SJCRH30 (cell line): ENCODE data around the gene CD300LD. TPM values are rescaled to one million over a fixed set of nuclear protein-coding genes. Genes with fewer than 3 reads are reported as not detected.
"Not testable (repeated sequence)": the region's sequence is repeated elsewhere in the genome, so short reads cannot be mapped to it uniquely, and the experiment has no call there.

Source experiments
- DNase-seq, 2 experiments: peaks; one replicate each; pipeline ENCODE4 v3.0.0-alpha.2; 2015 to 2020
- H3K27ac ChIP-seq: fragments of 250-450 bp; sonication (Bioruptor Pico); 2 replicates; pipeline ENCODE4 v1.5.1; 2020; ENCODE audit warnings: mild to moderate bottlenecking, moderate library complexity
- H3K27me3 ChIP-seq: fragments of 250-450 bp; sonication (Bioruptor Pico); 2 replicates; pipeline ENCODE4 v1.5.1; 2020; ENCODE audit warnings: mild to moderate bottlenecking, moderate library complexity
- H3K36me3 ChIP-seq: fragments of 250-450 bp; sonication (Bioruptor Pico); 2 replicates; pipeline ENCODE4 v1.5.1; 2020; ENCODE audit warnings: mild to moderate bottlenecking, moderate library complexity
- H3K4me1 ChIP-seq: fragments of 250-450 bp; sonication (Bioruptor Pico); 2 replicates; pipeline ENCODE4 v1.5.1; 2020; ENCODE audit warnings: mild to moderate bottlenecking, moderate library complexity
- H3K4me3 ChIP-seq: fragments of 250-450 bp; sonication (Bioruptor Pico); 2 replicates; pipeline ENCODE4 v1.5.1; 2020; ENCODE audit warnings: mild to moderate bottlenecking, moderate library complexity
- H3K9me3 ChIP-seq: fragments of 250-450 bp; sonication (Bioruptor Pico); replicated peaks from 2 replicates; pipeline ENCODE4 v1.5.1; 2020; ENCODE audit warnings: mild to moderate bottlenecking, moderate library complexity
- total RNA-seq: library from RNA; depleted of rRNA; stranded (reverse); fragments of >200 nt; shearing (Covaris generic); gene quantifications from 2 replicates; pipeline ENCODE4 v1.2.3, GENCODE V29; 2014; rRNA removed

The CD300LD gene
- not detected in 2 replicates for total RNA-seq

DNA sequence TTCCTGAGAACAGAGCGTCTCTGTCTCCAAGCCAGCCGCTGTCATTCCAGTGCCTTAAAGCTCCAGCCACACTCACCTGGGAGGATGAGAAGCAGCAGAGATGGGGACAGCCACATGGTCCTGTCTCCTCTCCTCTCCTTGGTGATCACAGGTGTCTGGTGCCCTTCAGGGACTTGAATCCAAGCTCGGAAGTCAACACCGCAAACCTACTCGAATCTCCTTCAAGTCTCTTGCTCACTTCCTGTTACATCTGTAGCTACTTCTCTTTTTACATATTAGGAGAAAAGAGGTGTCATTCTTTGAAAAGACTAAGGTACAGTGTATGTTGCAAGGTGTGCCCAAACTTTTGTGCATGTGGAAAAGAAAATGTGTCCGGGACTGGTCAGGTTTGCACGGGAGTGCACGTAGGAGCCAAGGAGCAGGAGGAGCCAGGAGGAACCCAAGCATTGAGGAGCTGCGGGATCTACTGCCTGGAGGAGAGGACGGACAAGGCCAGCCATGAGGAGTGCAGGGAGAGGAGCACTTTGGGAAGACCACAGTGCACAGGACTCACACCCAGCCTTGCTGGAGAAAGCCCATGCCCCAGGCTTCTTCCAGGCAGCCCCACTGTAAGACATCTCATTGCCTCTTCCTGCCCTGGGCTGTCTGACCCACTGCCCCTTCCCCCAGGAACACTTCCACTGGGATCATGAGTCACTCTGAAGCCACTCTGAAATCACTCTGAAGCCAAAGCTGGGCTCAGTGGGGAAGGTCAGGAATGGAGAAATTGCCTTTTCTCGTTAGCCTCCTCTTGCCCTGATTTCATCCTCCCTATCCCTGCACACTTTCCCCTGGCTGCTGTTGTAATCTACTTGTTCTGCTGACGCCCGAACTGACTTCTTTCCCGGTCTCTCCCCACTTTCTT is at the start of gene CD300LD:
Gene CD300LD, minus strand, starts transcription at position 197 of the 904 bp plus-strand sequence. Its CDS starts 81 bp downstream, at position 116.
- Histone ChIP-seq H3K27me3 (peaks cover 15% of the 10 kb centered on the region), H3K27ac (no peak within 1 kb of the TSS), H3K4me1 (no peaks in the 10 kb centered on the region), H3K9me3 (no peaks in the 10 kb centered on the region), H3K36me3 (no peaks in the 10 kb centered on the region), H3K4me3 (no peak within 1 kb of the TSS)
- DNase-seq: no peak

DNA sequence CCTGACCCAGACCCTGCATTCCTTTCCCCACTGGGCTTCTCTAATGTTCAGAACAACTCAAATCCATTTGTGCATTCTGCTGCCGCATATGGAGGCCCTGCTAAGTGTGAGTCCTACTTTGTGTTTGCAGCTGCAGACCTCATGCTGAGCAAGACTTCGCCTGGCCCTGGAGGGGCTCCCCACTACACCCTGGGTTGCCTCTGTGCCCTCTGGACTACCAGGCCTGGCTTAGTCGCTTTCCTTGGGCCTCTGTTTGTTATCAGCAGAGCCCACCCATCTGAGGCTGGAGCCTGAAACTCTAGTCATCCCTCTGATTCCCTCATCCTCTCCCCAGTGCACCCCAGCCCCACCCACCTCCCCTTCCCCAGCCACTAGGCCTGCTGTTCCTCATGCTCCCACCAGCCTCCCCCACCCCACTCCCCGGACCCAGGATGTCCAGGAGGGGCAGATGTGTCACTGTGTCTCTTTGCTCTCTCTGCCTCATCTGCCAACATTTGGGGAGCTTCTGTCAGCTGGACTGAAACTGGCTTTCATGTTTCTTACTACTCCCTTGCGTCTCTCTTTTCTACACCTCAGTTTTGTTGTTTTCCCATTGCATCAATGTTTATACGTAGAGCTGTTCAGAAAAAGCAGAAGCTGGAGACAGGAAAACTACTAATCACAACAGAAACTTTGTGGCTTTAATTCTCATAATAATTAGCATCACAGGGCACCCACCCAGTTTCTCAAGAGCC is 49.3 kb upstream of the CD300LD start:
- Histone ChIP-seq H3K4me1 (no peaks in the 10 kb centered on the region), H3K27ac (no peak overlapping the region), H3K9me3 (no peaks in the 10 kb centered on the region), H3K4me3 (no peak overlapping the region), H3K27me3 (peaks cover 40% of the 10 kb centered on the region), H3K36me3 (no peaks in the 10 kb centered on the region)
- no peak for DNase-seq

DNA sequence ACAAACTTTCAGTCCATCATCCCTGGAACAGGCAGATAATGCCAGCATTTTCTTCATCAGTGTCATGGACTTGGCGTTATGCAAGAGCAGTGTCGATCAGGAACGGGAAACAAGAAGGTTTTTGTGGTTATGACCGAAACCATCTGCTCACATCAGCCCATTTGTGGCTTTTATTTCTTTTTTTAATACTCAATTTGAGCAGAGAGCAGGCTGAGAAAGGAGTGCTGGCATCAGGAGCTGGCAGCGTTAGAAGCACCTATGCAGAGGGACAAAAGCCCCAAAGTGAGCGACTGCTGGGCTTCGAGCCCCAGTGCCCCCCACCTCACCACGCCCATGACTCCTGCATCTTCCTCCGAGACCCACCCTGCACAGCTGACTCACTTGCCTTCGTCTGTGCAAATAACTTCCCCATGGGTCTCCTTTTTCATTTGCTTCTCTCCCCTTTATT is 47.6 kb upstream of the CD300LD start:
- peaks cover 55% of the 10 kb centered on the region for H3K27me3 ChIP-seq
- no peak for DNase-seq

DNA sequence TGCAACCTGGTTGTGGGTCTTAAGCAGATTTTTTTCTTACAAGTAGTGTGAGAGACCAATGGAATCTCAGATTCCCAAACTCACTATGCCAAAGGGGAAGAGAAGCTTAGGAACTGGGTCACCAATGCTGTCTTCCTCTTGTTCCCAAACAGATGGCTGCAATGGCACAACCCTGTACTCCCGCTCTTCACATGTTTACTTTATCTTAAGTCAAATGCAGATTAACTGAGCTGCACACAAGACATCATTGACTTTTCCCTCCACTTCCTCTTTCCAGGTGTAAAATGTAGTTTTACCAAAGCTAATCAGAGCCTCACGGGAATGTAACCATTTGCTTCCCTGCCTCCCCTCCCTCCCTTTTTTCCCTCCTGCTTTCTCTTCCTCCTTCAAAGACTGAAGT is 45.8 kb upstream of the CD300LD start:
- Histone ChIP-seq H3K4me3 (no peak overlapping the region), H3K36me3 (no peaks in the 10 kb centered on the region), H3K9me3 (no peaks in the 10 kb centered on the region), H3K27ac (no peak overlapping the region), H3K4me1 (no peaks in the 10 kb centered on the region), H3K27me3 (peaks cover 61% of the 10 kb centered on the region)
- no peak for DNase-seq

More for the DNA sequence above, 47.6 kb upstream of the CD300LD start:
- Histone ChIP-seq H3K27ac (no peak overlapping the region), H3K4me3 (no peak overlapping the region), H3K9me3 (no peaks in the 10 kb centered on the region), H3K4me1 (no peaks in the 10 kb centered on the region), H3K36me3 (no peaks in the 10 kb centered on the region)

DNA sequence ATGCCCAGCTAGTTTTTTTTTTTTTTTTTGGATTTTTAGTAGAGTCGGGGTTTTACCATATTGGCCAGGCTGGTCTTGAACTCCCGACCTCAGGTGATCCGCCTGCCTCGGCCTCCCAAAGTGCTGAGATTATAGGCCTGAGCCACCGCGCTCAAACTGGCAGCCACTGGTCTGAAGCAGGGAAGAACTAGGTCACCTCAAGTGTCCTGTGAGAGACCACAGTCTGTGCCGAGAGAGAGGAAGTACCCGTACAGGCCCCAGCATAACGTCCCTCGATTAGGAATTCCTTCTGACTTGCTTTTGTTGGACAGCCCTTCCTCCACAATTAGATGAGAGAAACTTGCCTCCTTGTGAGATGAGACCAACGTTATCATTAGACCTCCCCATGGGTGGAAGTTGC is 45.2 kb upstream of the CD300LD start:
- H3K4me1 ChIP-seq: no peaks in the 10 kb centered on the region
- no peak for DNase-seq
- H3K27me3 ChIP-seq: peaks cover 64% of the 10 kb centered on the region
- no peak overlapping the region for H3K4me3 ChIP-seq
- no peaks in the 10 kb centered on the region for H3K36me3 ChIP-seq
- no peaks in the 10 kb centered on the region for H3K9me3 ChIP-seq
- H3K27ac ChIP-seq: no peak overlapping the region

DNA sequence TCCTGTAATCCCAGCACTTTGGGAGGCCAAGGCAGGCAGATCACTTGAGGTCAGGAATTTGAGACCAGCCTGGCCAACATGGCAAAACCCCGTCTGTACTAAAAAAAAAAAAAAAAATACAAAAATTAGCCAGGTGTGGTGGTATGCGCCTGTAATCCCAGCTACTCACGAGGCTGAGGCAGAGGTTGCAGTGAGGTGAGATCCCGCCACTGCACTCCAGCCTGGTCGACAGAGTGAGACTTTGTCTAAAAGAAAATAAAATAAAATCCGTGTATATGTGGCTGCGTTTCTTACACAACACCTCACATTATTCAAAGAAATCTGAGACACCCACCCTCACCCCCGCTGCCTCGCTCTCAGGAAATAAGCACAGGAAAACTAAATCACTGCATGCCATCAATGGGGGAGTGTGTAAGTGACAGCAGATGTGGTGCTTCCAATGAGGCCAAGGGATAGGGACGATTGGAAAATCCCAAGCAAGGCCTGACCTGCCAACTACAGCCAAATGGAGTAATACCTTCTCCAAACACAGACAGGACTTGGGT is 44.5 kb upstream of the CD300LD start:
- H3K27me3 ChIP-seq: peaks cover 70% of the 10 kb centered on the region

DNA sequence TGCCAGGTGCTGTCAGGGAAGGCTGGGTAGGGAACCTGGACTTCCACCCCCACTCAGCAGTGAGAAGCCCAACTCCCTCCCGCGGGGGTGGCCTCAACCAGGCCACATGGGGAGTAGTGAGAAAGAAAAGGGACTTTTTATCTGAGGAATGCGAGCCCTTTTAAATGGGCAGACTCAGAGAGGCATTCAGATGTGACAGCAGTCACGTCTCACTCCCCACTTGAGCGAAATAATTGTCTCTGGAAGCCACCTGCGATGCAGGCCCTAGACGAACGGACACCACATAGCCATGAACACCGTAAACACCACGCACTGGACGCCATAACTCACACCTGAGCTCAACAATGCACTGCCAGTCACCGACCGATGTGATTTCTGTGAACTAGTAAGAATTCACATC is 43.3 kb upstream of the CD300LD start:
- H3K4me1 ChIP-seq: no peaks in the 10 kb centered on the region
- peaks cover 65% of the 10 kb centered on the region for H3K27me3 ChIP-seq
- no peak for DNase-seq
- H3K36me3 ChIP-seq: no peaks in the 10 kb centered on the region
- no peaks in the 10 kb centered on the region for H3K9me3 ChIP-seq
- no peak overlapping the region for H3K4me3 ChIP-seq
- H3K27ac ChIP-seq: no peak overlapping the region

More for the DNA sequence above, 44.5 kb upstream of the CD300LD start:
- H3K4me1 ChIP-seq, DNase-seq, H3K36me3 ChIP-seq, H3K27ac ChIP-seq, H3K4me3 ChIP-seq, H3K9me3 ChIP-seq: not testable (repeated sequence)

DNA sequence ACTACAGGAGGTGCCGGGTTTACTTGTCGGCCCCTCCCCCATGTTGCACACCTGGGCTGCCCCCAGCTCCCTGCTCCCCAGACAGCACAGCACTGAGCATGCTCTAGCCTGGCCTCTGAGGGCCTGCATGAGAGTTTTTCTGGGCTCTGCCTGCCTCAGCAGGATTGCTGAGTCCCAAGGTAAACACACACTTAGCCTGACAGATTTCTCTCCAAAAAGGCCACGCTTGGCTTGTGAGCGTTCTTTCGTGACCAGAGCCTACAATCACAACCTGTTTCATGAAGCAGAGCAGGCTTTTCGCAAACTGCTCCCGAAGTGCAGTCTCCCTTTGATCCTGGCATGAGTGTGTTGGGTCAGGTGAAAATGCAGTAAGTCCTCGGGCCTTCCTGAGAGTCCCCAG is 41.2 kb upstream of the CD300LD start:
- no peaks in the 10 kb centered on the region for H3K36me3 ChIP-seq
- no peak for DNase-seq
- no peaks in the 10 kb centered on the region for H3K4me1 ChIP-seq
- no peak overlapping the region for H3K27ac ChIP-seq
- H3K27me3 ChIP-seq: peaks cover 50% of the 10 kb centered on the region
- H3K4me3 ChIP-seq: no peak overlapping the region
- H3K9me3 ChIP-seq: no peaks in the 10 kb centered on the region

DNA sequence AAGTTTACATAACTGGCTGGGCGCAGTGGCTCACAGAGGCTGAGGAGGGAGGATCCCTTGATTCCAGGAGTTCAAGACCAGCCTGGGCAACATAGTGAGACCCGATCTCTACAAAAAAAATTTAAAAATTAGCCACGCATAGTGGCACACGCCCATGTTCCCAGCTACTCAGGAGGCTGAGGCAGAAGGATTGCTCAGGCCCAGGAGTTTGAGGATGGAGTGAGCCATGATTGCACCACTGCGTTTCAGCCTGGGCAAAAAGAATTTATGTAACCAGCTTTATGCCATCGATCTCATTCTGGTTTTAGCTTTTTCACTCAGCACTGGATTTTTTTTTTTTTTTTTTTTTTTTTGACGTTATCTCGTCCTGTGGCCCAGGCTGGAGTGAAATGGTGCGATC is 40.5 kb upstream of the CD300LD start:
- Histone ChIP-seq H3K27me3 (peaks cover 43% of the 10 kb centered on the region), H3K9me3 (no peaks in the 10 kb centered on the region), H3K27ac (no peak overlapping the region), H3K36me3 (no peaks in the 10 kb centered on the region), H3K4me3 (no peak overlapping the region), H3K4me1 (no peaks in the 10 kb centered on the region)
- DNase-seq: no peak

DNA sequence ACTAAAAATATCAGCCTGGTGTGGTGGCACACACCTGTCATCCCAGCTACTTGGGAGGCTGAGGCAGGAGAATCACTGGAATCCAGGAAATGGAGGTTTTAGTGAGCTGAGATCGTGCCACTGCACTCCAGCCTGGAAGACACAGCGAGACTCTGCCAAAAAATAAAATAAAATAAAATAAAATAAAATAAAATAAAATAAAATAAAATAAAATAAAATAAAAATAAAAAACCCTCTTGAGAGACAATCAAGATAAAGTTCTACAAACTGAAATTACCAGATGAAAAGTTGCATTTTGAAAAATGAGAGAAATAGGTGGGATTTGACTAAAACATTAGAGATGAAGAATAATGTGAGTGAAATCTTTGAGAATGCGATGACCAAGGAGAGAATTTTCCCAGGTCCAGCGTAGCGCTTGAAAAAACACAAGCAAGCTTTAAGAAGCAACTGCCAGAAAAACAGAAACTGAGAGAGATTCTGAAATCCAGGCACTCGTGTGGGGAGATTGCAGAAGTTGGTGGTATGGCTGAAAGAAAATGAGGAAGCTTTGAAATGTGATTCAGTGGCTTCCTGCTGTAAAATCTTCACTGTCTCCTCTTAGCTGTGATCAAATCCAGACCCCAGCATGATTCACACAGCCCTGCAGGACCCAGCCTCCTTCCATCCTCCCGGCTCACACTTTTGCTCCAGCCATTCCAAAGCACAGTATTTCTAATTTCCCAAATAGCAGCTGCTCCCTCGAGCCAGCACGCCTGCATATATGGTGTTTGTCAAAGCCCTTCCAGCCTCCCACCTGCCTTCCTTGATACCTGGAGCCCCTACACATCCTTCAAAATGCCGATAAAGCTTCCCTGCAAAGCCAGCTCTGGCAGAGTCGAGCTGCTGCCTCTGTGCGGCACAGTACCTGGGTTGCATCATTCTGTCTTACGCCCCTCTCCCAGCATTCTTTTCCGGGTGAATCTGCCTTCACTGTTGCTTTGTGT is 39.7 kb upstream of the CD300LD start:
- no peaks in the 10 kb centered on the region for H3K4me1 ChIP-seq
- no peaks in the 10 kb centered on the region; the same call in none of the 2 replicates for H3K9me3 ChIP-seq
- peaks cover 37% of the 10 kb centered on the region for H3K27me3 ChIP-seq
- DNase-seq: no peak
- no peaks in the 10 kb centered on the region for H3K36me3 ChIP-seq
- no peak overlapping the region for H3K4me3 ChIP-seq
- no peak overlapping the region for H3K27ac ChIP-seq

DNA sequence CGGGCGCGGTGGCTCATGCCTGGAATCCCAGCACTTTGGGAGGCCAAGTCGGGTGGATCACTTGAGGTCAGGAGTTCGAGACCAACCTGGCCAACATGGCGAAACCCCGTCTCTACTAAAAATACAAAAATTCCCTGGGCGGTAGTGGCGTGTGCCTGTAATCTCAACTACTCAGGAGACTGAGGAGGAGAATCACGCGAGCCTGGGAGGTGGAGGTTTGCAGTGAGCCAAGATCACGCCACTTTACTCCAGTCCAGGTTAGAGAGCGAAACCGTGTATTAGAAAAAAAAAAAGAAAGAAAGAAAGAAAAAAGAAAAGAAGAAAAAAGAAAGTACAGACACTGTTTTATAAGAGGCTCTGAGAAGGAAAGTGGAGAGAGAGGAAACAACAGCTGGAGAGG is 38.2 kb upstream of the CD300LD start:
- not testable (repeated sequence) for DNase-seq, H3K36me3 ChIP-seq, H3K4me3 ChIP-seq, H3K9me3 ChIP-seq, H3K4me1 ChIP-seq, H3K27ac ChIP-seq
- peaks cover 24% of the 10 kb centered on the region for H3K27me3 ChIP-seq

DNA sequence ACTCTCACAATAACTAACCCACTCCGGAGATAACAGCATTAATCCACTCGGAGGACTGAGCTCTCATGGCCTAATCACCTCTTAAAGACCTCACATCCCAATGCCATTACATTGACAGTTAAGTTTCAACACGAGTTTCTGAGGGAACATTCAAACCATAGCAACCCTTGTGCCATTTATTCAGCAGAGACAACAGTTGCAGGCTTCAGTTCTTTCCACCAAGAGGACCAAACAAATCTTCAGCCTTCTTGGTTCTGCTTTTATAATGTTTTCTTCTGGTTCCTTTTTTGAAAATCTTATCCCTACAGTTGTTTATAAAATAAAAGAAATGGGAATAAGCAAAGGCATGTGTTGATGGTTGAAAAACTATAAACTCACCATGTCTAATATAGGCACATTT is 33.6 kb upstream of the CD300LD start:
- H3K36me3 ChIP-seq: no peaks in the 10 kb centered on the region
- DNase-seq: no peak
- H3K27ac ChIP-seq: no peak overlapping the region
- peaks cover 3% of the 10 kb centered on the region for H3K9me3 ChIP-seq
- no peaks in the 10 kb centered on the region; the same call in 1 of the 2 replicates for H3K27me3 ChIP-seq
- H3K4me3 ChIP-seq: no peak overlapping the region
- H3K4me1 ChIP-seq: no peaks in the 10 kb centered on the region

DNA sequence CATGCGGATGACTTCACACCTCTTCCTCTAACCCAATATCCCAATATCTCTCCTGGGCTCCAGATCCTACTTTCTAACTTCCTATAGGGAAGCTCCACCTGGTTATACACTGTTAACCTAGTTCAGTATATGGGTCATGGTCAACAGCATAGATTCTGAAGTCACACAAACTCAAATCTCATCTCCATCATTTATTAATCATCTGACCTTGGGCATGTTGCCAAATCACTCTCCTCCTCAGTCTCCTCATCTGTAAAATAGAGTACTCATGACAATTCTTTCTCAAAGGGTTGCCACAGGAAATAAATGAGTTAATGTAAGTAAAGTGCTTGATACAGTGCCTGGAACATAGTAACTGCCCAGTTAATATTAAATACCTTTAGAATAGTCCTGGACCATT is 32.0 kb upstream of the CD300LD start:
- Histone ChIP-seq H3K27me3 (peaks cover 3% of the 10 kb centered on the region; the same call in 1 of the 2 replicates), H3K9me3 (peaks cover 3% of the 10 kb centered on the region), H3K4me3 (no peak overlapping the region), H3K4me1 (no peaks in the 10 kb centered on the region), H3K27ac (no peak overlapping the region), H3K36me3 (no peaks in the 10 kb centered on the region)
- DNase-seq: no peak

DNA sequence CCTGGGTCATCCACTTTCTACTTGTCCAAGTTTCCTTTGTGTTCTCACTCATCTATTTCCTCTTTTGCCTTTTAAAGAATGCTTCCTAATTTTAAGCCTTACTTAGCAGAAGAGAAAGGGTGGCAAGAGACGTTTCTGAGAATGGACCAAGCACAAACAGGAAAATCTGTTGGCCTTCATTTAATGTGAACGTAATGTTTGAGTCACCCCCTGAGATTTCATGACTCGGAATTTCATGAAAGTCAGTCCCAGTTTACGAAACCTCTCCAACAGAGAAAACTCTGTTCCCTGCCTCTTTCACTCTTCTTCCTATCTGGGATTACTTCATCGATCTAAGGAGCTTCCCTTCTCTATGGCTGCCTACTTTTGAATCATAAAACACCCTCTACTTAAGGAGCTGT is 31.6 kb upstream of the CD300LD start, which contains the start of gene CD300E:
Gene CD300E, minus strand, starts transcription at position 46 of the 401 bp plus-strand sequence. CDS start 117 bp downstream, outside the sequence.
- Histone ChIP-seq H3K4me1 (no peaks in the 10 kb centered on the region), H3K36me3 (no peaks in the 10 kb centered on the region), H3K4me3 (no peak within 1 kb of the TSS), H3K27ac (no peak within 1 kb of the TSS), H3K9me3 (peaks cover 3% of the 10 kb centered on the region), H3K27me3 (peaks cover 6% of the 10 kb centered on the region; the same call in 1 of the 2 replicates)
- DNase-seq: no peak
